Neural progenitor cell (in vitro differentiated cells): ENCODE results near the gene ERC1. TPM values are rescaled to one million over a fixed set of nuclear protein-coding genes. Genes with fewer than 3 reads are reported as not detected.

Experiments
- DNase-seq: peaks from one replicate; pipeline ENCODE4 v3.0.0-alpha.2; 2016; ENCODE audit warnings: low spot score
- H2AFZ ChIP-seq: fragments of 200-600 bp; sonication (generic); replicated peaks from 2 replicates; pipeline ENCODE4 v1.6.1; 2016; ENCODE audit warnings: antibody characterized with exemption
- H3F3A ChIP-seq: fragments of 200-600 bp; sonication (generic); 2 replicates; pipeline ENCODE4 v1.6.1; 2016; ENCODE audit warnings: antibody characterized with exemption, low read depth
- H3K27ac ChIP-seq: fragments of 200-600 bp; sonication (generic); 2 replicates; pipeline ENCODE4 v1.5.1; 2016; ENCODE audit warnings: mild to moderate bottlenecking
- H3K27me3 ChIP-seq: fragments of 200-600 bp; sonication (generic); 2 replicates; pipeline ENCODE4 v1.6.1; 2016; ENCODE audit warnings: mild to moderate bottlenecking, moderate library complexity
- H3K36me3 ChIP-seq: fragments of 200-600 bp; sonication (generic); 2 replicates; pipeline ENCODE4 v1.5.1; 2016
- H3K4me1 ChIP-seq: fragments of 200-600 bp; sonication (generic); 2 replicates; pipeline ENCODE4 v1.6.1; 2016; ENCODE audit warnings: mixed run types
- H3K4me2 ChIP-seq: fragments of 200-600 bp; sonication (generic); 2 replicates; pipeline ENCODE4 v1.6.1; 2016
- H3K4me3 ChIP-seq: fragments of 200-600 bp; sonication (generic); 2 replicates; pipeline ENCODE4 v1.5.1; 2016
- H3K79me2 ChIP-seq: fragments of 200-600 bp; sonication (generic); 2 replicates; pipeline ENCODE4 v1.6.1; 2016; ENCODE audit warnings: low read depth
- H3K9ac ChIP-seq: fragments of 200-600 bp; sonication (generic); 2 replicates; pipeline ENCODE4 v1.6.1; 2016
- H3K9me3 ChIP-seq: fragments of 200-600 bp; sonication (generic); 2 replicates; pipeline ENCODE4 v1.5.1; 2016; ENCODE audit warnings: low read depth
- H4K20me1 ChIP-seq: fragments of 200-600 bp; sonication (generic); 2 replicates; pipeline ENCODE4 v1.6.1; 2016; ENCODE audit warnings: low read depth
- H3K27ac Mint-ChIP-seq: 3 replicates; pipeline ENCODE4 v1.8.0; 2021; ENCODE audit warnings: mixed read lengths
- H3K27me3 Mint-ChIP-seq: 2 replicates; pipeline ENCODE4 v1.8.0; 2022; ENCODE audit warnings: low read depth, mild to moderate bottlenecking, inconsistent platforms, moderate library complexity, mixed read lengths; ENCODE audit not compliant: insufficient read depth
- H3K36me3 Mint-ChIP-seq: 3 replicates; pipeline ENCODE4 v1.8.0; 2021; ENCODE audit warnings: mixed read lengths
- H3K4me1 Mint-ChIP-seq: 3 replicates; pipeline ENCODE4 v1.8.0; 2021; ENCODE audit warnings: mixed read lengths
- H3K4me3 Mint-ChIP-seq: 3 replicates; pipeline ENCODE4 v1.8.0; 2021; ENCODE audit warnings: mild to moderate bottlenecking, moderate library complexity, mixed read lengths
- H3K9me3 Mint-ChIP-seq: 3 replicates; pipeline ENCODE4 v1.8.0; 2020; ENCODE audit warnings: mixed read lengths
- CTCF ChIP-seq: fragments of 200-600 bp; sonication (generic); IDR thresholded peaks from 2 replicates; pipeline ENCODE4 v1.5.1; 2017; ENCODE audit warnings: antibody characterized with exemption, mild to moderate bottlenecking
- EZH2 ChIP-seq: fragments of 200-600 bp; sonication (generic); IDR thresholded peaks from 2 replicates; pipeline ENCODE4 v1.6.1; 2017; ENCODE audit warnings: antibody characterized with exemption, mild to moderate bottlenecking, moderate library complexity
- EZH2phosphoT487 ChIP-seq: fragments of 200-600 bp; sonication (generic); IDR thresholded peaks from 2 replicates; pipeline ENCODE4 v1.6.1; 2017; ENCODE audit warnings: antibody characterized with exemption
- total RNA-seq: library from RNA; depleted of rRNA; stranded (reverse); fragments of >200 nt; gene quantifications from 2 replicates; pipeline ENCODE4 v1.2.3, GENCODE V29; 2015; ENCODE audit warnings: low replicate concordance

The ERC1 gene
- total RNA-seq, 1 donor from 2014 or later: 27.5 TPM

- no peak overlapping the region for H3K27ac Mint-ChIP-seq
- no peak for DNase-seq
- Histone ChIP-seq H3K9ac (no peak overlapping the region), H4K20me1 (no peaks in the 10 kb centered on the region), H3K9me3 (no peaks in the 10 kb centered on the region), H3K79me2 (no peaks in the 10 kb centered on the region), H3K4me2 (no peak overlapping the region), H3K36me3 (no peaks in the 10 kb centered on the region), H3K4me1 (no peaks in the 10 kb centered on the region), H2AFZ (no peak overlapping the region), H3K4me3 (no peak overlapping the region), H3K27ac (no peak overlapping the region), H3F3A (no peaks in the 10 kb centered on the region), H3K27me3 (no peaks in the 10 kb centered on the region)
- H3K27me3 Mint-ChIP-seq: no peaks in the 10 kb centered on the region
- no peak for TF ChIP-seq EZH2
- TF ChIP-seq CTCF: no peak
- TF ChIP-seq EZH2phosphoT487: no peak
- H3K36me3 Mint-ChIP-seq: no peaks in the 10 kb centered on the region
- H3K4me1 Mint-ChIP-seq: no peaks in the 10 kb centered on the region
- no peak overlapping the region for H3K4me3 Mint-ChIP-seq
- H3K9me3 Mint-ChIP-seq: no peaks in the 10 kb centered on the region
These were observed 444.4 kb downstream of the ERC1 start for GRCh38 chr12:1435456-1435855.

DNA sequence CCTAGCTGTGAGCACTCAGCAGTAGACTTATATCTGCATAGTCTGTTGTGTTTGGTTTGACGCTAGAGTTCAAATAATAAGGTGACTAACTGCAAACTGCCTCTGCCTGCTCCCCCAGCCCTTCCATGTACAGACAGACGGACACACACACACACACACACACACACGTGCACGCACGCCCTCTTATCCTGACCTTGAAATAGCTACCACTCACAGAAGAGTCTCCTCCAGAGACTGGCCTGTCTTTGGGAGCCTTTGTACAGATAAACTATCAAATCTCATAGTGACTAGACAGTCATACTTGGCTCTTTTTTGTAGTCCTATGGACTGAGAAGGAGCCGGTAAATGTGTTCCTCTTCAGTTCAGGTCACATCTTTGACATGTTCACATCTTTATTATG, 445.0 kb downstream of the ERC1 start:
- H3K9me3 ChIP-seq: no peaks in the 10 kb centered on the region
- no peak overlapping the region for H3K4me3 ChIP-seq
- H4K20me1 ChIP-seq: no peaks in the 10 kb centered on the region
- no peak for DNase-seq
- no peaks in the 10 kb centered on the region for H3K27me3 ChIP-seq
- H3K9ac ChIP-seq: no peak overlapping the region
- no peaks in the 10 kb centered on the region for H3K79me2 ChIP-seq
- no peaks in the 10 kb centered on the region for H3K36me3 Mint-ChIP-seq
- H3F3A ChIP-seq: no peaks in the 10 kb centered on the region
- no peaks in the 10 kb centered on the region for H3K36me3 ChIP-seq
- H3K4me1 ChIP-seq: no peaks in the 10 kb centered on the region
- no peaks in the 10 kb centered on the region for H3K27me3 Mint-ChIP-seq
- no peak overlapping the region for H3K27ac ChIP-seq
- H3K4me3 Mint-ChIP-seq: no peak overlapping the region
- no peak overlapping the region for H3K27ac Mint-ChIP-seq
- TF ChIP-seq EZH2phosphoT487: no peak
- no peak for TF ChIP-seq EZH2
- TF ChIP-seq CTCF: no peak
- no peaks in the 10 kb centered on the region for H3K9me3 Mint-ChIP-seq
- H3K4me2 ChIP-seq: no peak overlapping the region
- H2AFZ ChIP-seq: no peak overlapping the region
- H3K4me1 Mint-ChIP-seq: no peaks in the 10 kb centered on the region

- Histone ChIP-seq H3K9me3 (no peaks in the 10 kb centered on the region), H4K20me1 (no peaks in the 10 kb centered on the region), H3K4me2 (no peak overlapping the region), H3F3A (no peaks in the 10 kb centered on the region), H3K9ac (no peak overlapping the region), H3K4me1 (no peaks in the 10 kb centered on the region), H2AFZ (no peak overlapping the region), H3K36me3 (no peaks in the 10 kb centered on the region), H3K79me2 (no peaks in the 10 kb centered on the region), H3K4me3 (no peak overlapping the region), H3K27ac (no peak overlapping the region), H3K27me3 (no peaks in the 10 kb centered on the region)
- TF ChIP-seq EZH2phosphoT487 (no peak), CTCF (no peak), EZH2 (no peak)
- no peaks in the 10 kb centered on the region for H3K9me3 Mint-ChIP-seq
- H3K27me3 Mint-ChIP-seq: no peaks in the 10 kb centered on the region
- no peak overlapping the region for H3K27ac Mint-ChIP-seq
- no peaks in the 10 kb centered on the region for H3K36me3 Mint-ChIP-seq
- no peak overlapping the region for H3K4me3 Mint-ChIP-seq
- H3K4me1 Mint-ChIP-seq: no peaks in the 10 kb centered on the region
- no peak for DNase-seq
These were observed 446.0 kb downstream of the ERC1 start for GRCh38 chr12:1436981-1437380.
